Activated CD8-positive, alpha-beta memory T cell treated with anti-CD3 and anti-CD28 coated beads, Interleukin-2, amount 50 U/mL, for 4 hours (primary cell): ENCODE data around the gene IGF2.

ENCODE experiments used
- DNase-seq: peaks from one replicate; pipeline ENCODE4 v3.0.0-alpha.2; 2020

Gene IGF2

DNA sequence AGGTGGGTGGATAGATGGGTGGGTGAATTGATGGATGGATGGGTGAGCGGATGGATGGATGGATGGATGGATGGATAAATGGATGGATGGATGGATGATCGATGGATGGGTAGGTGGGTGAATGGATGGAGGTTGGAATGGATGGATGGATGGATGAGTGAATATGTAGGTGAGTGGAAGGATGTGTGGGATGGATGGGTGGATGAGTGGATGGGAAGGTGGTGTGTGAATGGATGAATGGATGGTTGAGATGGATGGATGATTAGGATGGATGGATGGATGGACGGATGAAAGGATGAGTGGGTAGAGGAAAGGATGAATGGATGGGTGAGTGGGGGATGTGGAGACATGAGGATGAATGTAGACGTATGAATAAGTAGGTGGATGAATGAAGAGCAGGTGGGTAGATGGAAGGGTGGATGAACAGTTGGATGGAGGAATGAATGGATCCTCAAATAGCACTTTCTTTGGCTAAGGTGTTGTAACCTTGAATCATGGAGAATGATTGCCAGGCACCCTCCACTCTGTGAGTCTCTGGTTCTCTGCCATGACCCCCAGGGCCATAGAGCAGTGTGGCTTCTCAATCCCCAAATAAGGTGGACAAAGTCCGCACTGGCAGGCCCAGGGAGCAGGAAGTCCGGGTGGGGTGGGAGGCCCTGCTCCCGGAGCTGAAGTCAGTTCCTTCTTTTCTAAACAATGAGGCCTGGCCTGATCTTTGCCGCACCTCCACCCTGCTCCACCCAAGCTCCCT lies 36.9 kb downstream of the IGF2 start:
- DNase-seq: no peak

DNA sequence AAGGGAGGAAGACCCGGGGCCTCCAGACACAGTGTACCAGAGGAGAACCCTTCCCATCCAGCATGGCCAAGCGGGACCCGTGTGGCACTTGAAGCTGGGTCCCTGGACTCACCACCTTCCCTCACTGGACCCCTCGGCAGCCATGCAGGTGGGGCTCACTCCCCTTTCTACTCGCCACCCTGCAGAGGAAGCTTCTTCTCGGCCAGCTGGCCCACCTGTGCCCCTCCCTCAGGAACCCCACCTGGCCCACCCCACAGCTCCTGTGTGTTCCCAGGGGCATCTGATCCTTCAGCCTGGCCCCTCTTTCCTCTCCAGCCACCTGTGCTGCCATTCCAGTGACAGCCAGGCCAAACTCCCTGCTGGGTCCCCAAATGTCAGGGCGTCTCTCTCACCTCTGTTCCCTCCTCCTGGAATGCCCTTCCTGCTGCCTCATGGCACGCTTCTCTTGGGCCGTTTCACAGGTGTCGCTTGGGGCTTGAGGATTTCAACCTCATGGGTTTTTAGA lies 38.0 kb downstream of the IGF2 start:
- DNase-seq: no peak

DNA sequence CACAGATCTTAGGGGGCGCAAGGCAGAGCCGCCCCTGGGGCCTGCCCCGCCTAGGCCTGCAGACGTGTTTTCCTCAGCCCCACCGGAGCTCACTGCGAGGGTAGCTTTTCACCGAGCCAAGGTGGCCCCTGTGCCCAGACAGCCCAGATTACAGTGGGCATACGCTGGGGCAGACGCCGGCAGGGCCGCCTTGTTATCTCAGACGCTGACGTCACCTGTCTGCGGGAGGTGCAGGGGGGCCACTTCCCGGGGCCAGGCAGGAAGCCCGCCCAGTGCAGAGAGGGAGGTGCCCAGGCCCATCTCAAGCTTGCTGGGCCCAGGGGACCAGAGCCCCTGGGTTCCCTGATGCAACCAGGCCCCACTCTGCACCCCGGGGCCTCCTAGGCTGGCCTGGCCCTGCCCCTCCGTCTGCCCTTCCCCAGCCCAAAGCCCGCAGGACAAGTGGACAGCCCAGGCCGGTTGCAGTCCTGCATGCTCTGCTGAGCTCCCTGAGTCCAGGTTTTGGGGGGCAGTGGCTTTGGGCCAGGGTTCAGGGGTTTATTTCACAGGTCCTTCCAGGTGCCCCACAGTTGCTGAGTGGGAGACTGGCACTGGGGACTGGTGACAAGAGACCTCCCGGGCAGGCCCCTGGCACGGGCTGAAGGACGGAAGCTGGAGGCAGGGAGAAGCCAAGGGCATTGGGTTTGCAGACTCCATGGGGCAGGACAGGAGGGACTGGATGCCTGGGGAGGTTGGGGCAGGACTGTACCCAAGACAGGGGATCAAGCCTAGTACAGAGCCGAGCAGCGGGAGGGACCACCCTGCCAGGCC lies 38.6 kb downstream of the IGF2 start:
- no peak for DNase-seq

DNA sequence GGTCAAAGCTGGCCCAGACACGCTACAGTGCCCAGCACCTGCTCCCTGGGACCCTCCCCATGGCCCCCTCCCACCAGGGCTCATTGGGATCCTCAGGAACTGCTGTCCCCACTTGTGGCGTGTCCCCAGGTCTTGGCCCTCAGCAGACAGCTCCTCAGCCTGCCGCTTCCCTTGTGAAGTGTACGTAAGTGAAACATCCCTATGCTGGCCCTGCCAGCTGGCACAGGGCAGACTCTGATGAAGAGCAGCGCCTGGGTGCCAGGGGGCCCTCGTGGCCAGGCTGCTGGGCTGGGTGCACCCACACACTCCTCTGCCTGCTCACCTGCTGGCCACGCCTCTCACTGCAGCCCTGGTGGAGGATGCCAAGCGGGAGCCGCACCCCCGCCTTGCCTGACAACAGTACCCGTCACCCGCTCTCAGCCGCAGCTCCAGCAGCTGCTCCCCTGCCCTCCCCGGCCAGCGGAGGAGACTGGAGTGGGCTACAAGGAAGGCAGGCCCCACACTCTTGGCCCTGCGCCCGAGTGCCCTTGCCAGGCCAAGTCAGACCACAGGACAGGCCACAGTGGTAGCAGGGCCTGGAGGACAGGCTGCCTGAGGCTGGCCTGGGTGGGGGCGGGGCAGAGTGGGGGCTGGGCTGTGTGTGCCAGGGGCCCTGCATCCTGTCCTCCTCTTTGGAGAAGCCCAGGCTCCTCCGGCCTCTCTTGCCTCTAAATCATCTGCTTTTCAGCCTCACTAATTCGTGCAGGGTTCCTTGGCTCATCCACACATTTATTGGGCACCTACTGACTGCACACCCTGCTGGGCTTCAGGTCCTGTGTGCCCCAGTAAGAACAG lies 39.5 kb downstream of the IGF2 start:
- no peak for DNase-seq

DNA sequence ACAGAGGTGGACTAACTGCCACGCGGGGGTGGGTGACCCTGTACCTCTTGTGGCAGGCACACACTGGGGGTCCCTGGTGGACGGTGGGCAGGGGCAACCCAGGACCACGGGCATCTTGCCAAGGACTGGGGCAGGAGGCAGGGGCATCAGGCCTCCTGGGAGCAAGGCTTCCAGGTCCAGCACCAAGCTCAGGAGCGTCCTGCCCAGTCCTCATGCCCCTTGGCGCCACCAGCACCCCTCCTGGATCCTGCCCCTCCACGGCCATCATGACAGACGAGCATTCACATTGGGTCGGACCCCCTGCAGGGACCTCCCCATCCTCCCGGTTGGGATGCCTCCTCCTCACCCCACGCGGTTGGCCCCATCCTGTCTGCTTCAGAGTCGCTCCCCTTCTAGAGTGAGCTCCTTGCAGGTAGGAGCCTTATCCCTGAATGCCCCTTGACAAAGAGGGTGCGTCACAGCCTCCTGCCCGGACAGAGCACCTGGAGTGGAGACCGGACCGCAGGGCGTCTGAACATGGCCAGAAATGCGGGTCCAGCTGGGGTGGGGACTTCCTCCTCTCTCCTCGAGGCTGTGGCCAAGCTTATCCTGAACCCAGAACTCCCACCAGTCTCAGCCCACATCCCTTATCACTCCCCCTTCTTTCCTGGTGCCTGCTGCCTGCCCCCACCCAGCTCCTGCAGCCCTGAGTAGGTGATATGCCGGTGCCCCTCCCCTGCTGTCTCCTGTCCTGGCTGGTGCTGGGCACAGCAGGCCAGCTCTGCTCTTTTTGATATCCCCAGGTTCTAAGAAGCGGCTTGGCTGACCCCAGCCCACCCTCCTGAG lies 40.3 kb downstream of the IGF2 start:
- DNase-seq: no peak

DNA sequence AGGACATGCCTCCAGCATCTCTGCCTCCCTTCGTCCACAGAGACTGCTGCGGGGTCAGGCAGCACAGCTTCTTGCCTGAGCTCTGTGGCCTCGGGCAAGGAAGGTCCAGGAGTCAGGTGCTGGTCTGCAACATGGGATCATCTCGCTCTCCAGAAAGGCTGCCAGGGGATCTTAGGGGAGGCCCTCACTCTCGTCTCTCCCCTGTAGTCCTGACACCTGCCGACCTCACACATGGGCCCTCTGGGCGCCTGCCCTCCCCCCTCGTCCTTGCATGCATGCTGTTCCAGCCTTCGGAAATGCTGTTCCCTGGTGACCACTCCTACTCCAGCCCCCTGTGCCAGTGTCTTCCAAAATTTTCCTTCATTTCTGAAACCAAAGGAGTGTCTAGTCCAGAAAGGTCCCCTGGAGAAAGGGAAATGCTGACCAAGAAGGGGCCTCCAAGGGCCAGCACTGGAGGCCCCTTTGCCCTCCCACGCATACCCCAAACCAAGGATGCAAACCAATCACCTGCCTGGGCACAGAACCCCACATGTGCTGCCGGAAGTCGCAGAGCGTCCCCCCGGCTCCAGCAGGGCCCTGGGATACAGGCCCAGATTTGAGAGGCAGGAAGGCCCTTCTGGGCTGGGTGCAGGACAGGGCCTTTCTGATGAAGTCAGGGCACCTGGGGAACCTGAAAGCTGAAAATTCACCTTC lies 41.0 kb downstream of the IGF2 start:
- no peak for DNase-seq

DNA sequence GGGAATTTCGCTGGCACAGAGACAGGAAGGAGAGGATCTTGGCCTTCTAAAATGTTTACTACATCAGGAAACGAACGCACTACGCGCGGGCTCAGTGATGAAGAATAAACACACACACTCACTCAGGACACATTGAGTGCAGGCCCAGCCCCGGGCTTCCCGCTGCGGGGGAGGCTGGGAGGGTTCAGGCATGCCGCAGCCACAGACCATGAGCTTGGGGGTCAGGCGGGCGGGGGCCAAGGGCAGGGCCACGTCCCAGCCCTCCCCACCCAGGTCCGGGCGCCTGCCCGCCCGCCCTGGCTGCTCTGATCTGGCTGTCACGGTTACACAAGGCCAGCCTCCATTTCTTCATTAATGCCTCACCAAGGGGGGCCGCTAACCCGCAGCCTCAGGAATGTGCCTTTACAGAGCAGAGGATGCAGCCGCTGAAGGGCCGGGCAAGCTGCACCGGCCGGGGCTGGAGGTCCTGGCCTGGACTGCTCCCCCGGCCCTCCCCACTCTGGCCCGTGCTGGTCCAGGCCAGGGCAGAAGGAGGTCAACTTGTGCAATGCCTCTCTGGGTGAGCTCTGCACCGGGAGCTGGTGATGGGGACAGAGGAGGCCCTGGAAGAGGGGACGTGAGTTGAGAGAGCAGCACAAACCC lies 41.7 kb downstream of the IGF2 start:
- no peak for DNase-seq

DNA sequence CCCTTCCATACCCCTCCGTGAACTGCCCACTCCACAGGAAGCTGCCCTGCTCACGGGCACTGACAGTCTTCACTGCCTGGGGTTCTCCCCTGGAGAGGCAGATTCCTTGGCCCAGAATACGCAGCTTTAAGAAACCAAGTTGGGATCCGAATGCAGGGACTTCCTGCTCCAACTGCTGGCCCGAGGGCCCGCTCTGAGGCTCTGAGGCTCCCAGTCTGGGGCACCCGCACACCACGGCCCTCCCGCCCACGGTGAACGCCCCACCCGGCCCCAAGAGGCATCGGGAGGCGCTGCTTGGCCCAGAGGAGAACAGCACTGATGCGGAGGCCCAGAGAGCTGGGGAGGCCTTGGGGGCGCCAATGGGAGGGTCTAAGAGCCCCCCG lies 42.3 kb downstream of the IGF2 start:
- DNase-seq: no peak

DNA sequence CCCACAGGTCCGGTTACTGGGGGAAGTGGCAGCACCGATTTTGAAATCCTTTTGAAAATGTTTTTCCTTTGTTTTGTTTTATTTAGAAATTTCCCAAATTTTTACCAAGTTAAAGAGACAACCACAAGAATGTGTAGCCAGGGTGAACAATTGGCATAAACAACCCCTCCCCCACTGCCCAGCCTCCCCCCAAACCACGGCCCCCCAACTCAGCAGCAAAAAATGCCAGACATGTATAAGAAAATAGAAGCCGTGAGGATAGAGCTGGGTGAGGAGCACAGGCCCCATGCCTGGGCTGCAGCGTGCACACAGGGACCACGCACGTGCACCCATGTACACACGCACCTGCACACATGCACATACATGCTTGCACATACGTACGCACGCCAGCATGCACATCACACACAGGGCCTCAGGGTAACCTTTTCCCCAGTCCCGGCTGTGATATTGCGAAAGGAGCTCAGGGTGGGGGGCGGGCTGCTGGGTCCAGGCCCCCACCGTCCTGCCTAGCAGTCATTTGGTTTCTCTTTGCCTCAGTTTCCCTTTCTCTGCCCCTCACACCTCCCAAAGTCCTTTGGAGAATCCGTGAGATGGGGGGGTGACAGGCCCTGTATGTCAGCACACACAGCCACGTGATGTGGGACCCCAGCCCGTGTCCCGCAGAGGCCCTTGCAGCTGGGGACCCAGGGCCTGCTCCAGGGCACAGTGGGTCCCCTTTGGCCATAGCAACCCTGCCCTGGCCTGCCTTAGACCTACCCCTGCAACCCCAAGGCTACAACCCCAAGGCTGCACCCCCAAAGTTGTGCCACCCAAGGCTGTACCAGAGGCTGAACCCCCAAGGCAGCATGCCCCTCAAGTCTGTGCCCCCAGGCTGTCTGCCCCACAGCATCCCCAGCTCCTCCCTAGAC lies 42.9 kb downstream of the IGF2 start:
- DNase-seq: no peak

DNA sequence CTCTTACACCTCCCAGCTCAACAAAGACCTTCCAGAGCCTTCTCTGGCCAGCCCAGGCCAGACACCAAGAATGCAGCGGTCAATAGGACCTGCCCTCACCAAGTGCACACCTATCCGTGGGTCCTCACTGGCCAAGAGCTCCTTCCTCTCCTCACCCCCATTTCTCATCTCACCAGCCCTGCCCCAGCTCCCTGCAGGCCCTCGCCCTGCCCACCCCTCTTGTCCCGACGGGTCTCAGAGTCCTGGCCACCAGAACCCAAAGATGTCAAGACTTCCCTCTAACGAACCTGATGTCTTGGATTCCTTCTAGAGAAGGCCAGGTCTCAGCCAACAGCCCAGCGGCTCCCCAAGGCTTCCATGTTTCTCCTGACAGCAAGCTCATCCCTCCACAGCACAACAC lies 43.6 kb downstream of the IGF2 start:
- no peak for DNase-seq

DNA sequence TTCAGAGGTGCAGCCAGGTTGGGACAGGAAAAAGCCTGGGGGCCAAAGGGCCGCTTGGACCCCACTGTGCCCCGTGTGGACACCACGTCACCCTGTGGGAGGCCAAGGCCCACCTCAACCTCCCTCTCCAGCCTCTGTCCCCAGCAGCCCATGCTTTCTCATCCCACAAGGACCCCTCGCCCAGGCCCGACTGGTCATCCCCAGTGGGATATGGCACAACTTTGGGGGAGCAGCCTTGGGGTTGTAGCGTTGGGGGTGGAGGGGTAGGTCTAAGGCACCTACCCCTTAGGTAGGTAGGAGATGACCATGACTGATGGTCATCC lies 44.0 kb downstream of the IGF2 start:
- DNase-seq: no peak

DNA sequence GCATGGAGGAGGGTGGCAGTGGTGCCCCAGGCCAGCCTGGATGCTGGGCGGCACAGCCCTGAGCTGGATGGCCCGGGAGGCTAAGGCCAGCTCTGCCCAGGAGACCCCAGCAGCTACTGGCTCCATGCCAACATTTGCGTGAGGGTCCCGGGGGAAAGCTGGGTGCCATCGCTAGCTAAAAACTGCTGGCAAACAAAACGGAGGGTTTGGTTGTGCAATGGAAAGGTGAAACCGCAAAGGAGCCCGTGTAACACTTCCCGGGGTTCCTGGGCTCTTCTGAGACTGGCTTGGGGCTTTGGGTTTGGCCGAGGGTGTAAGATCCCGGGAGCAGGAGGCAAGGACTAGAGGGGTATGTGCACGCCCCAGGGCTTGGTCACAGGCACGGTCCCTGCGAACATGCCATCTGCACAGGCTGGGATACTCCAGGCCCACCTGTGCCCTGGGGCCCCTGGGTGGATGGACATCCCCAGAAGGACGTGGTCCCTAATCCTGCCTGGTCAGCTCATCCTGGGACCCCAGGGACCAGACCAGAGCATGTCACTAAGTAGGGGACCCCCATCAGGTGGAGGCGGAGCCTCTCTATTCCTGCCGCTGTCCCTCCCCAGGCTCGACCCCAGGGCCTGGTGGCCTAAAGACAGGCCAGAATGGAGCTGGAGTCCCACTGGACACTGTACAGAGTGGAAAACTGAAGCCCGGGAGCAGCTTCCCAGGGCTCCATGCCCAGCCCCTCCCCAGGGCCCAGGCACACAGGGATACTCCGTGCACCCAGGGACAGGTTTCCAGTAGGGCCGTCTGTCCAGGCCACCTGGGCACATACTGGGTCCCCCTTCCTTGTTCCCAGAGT lies 44.6 kb downstream of the IGF2 start:
- DNase-seq: no peak

DNA sequence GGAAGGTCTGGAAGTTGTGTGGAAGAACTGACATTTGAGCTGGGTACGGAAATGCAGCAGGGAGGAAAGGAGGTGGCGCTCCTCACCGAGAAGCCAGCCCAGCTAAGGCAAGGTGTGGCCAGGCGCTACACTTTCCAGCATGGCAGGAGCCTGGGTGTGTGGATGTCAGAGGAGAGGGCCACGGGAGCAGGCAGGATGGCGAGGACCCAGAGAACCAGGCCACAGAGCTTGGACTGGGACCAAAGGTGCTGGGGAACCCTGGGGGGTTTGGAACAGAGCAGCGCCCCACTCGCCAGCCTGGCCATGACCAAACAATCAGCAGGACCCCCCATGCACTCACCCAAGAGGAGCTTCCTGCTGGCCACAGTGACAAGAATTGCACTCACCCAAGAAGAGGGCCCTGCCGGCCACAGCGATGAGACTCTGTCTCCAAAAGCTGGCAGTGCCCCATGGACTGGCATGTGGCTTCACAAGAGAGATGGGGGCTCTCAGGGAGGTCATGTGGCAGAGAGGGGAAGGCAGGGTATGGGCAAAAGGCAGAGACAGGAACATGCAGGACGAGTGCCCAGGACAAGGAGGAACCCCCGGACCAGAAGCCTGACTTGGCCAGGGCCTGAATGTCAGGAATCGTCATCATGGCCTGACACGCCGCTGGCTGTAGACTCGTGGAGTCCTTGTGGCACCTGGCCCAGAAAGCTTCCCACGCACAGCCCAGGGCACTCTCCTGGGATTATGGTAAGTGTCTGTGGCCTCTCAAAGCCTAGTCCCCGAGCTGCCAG lies 45.4 kb downstream of the IGF2 start:
- DNase-seq: no peak

DNA sequence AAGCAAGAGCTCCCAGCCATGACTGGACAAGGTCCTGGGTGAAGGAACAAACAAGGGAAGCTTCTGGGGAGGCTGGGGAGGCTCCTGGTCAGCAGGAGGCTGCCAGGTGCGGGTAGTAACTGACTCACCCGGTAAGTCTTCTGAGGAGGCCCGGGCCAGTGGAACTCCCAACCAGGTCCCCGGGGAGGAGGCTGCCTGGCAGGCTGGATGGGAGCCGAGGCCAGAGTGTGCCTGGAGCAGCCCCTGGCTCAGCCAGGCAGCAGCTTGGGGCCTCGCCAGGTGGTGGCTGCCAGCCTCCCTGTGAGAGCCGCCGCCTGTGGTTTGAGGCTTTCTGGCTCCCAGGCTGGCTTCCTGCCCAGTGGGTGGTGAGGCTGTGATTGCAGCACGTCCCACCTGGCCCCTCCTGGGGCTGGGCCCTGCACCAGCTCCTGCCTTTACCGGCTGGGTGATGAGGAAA lies 46.2 kb downstream of the IGF2 start:
- DNase-seq: peak; percentile 43

DNA sequence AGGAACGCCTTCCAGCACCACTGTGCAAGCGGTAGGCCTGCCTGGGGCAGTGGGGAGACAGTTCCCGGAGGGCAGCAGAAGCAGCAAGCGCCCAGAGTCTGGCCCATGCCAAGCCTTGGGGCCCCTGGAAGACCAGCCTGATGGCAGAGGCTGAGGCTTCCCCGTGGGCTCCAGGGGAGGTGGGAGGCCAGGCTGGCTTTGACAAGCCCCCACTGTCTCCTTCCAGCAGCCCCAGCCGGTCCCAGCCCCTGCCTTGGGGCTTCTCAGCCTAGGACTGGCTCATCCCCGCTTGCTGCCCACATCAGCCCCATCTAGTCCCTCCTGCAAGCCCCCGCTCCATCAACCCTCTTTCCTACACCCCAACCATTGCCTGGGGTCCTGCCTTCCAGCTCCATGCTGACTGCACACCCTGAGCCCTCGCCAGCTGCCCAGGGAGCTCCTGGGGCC lies 46.7 kb downstream of the IGF2 start:
- no peak for DNase-seq

DNA sequence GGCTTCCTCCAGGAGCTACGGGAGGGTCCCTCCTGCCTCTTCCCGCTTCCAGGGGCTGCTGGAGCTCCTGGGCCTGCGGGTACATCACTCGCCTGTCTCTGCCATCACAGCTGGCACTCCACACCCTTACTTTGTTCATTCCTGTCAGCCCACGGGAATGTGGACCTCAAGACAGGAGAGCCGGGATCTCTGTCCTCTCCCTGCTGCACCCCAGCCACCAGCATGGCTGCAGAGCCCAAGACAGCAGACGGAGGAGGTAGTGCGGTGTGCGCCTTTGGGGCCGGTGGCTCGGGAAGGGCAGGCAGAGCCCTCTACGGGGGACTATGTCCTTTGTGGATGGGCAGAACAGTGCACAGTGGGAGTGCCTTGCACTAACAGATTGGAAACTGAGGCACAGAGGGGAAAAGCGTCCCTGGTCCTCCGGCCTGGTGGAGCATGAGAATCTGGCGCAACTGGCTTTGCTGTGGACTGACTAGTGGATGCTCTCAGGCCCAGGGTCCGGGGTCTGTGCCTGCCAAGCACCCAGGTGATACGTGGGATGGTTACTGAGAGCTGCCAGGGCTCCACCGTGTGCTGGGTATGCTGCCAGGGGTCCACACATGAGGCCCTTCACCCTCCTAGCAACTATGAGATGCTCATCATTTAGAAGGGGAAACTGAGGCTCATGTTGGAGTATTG lies 47.3 kb downstream of the IGF2 start:
- DNase-seq: no peak

DNA sequence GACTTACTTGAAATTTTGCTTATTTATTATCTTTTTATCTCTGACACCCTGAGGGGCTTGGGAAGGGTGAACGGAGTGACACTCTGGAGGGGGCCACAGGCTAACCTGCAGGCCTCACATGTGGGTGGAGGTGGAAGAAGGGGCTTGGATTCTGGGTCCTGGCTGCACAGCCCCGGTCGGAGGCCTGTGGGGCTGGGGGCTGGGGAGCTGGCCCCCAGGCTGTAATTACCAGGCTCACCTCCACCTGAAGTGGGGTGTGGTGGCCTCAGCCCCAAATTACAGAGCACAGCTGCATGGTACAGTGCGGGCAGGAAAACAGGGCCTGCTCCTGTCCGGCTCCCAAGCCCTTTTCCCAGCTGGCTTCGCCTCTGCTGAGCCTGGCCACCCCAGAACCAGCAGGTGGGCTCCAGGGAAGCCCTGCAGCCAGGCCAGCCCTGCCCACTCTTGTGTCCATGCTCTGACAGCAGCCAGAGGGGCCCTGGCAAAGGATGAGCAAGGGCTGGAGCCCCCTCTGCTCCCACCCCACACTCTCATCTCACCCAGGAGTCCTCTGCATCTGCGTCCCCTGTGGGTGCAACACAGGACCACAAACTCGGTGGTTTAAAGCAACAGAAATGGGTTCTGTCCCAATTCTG lies 48.0 kb downstream of the IGF2 start:
- DNase-seq: no peak
